ENCODE results near the gene MYH10.

Gene MYH10

GRCh38 chr17:8599351-8600011, 31.0 kb downstream of the MYH10 start:
- Histone ChIP-seq H3K79me2 (ENCODE audit: insufficient read depth, low read length) (no peaks in the 10 kb centered on the region), H3K9ac (ENCODE audit: low read length) (no peak overlapping the region), H3K4me3 (ENCODE audit: low read depth, low read length, poor library complexity, severe bottlenecking) (no peak overlapping the region), H3K27ac (ENCODE audit: low read depth, low read length, poor library complexity, severe bottlenecking) (no peak overlapping the region), H3K4me1 (ENCODE audit: insufficient read depth, low read length, severe bottlenecking) (no peaks in the 10 kb centered on the region), H3K9me2 (ENCODE audit: low read depth, low read length) (no peaks in the 10 kb centered on the region), H3K4me2 (ENCODE audit: low read length) (no peak overlapping the region), H4K20me1 (ENCODE audit: insufficient read depth, low read length) (no peaks in the 10 kb centered on the region), H2AFZ (ENCODE audit: low read length) (no peak overlapping the region), H3K36me3 (ENCODE audit: insufficient read depth, low read length) (peaks cover 4% of the 10 kb centered on the region; the same call in 1 of the 2 replicates), H3K27me3 (ENCODE audit: insufficient read depth, low read length) (no peaks in the 10 kb centered on the region), H3F3A (ENCODE audit: insufficient read depth, low read length) (no peaks in the 10 kb centered on the region), H3K9me3 (ENCODE audit: low read length) (no peaks in the 10 kb centered on the region)
- TF ChIP-seq EZH2 (IDR thresholded peaks at IDR 0.05; ENCODE audit: borderline replicate concordance, low read length) (no peak), CTCF (IDR thresholded peaks at IDR 0.05; ENCODE audit: low read length) (no peak)

DNA sequence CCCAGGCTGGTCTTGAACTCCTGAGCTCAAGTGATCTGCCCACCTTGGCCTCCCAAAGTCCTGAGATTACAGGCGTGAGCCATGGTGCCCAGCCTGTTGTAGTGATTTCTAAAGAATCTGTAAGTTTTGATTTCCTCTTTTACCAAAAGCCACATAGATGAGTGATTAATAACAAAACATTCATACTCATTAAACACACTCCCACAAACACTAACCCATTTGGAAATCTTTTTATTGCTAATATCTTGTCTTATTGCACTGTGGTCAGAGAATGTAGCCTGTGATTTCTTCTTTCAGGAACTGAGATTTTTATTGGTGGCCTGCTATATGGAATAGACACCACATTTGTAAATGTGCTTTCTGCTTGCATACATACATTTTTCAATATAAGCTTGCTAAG, 31.6 kb downstream of the MYH10 start:
- Histone ChIP-seq H3K4me3 (ENCODE audit: low read depth, low read length, poor library complexity, severe bottlenecking) (no peak overlapping the region), H3K4me1 (ENCODE audit: insufficient read depth, low read length, severe bottlenecking) (no peaks in the 10 kb centered on the region), H3K9me2 (ENCODE audit: low read depth, low read length) (no peaks in the 10 kb centered on the region), H3K27me3 (ENCODE audit: insufficient read depth, low read length) (no peaks in the 10 kb centered on the region), H3K9ac (ENCODE audit: low read length) (no peak overlapping the region), H3K9me3 (ENCODE audit: low read length) (no peaks in the 10 kb centered on the region), H4K20me1 (ENCODE audit: insufficient read depth, low read length) (no peaks in the 10 kb centered on the region), H3K79me2 (ENCODE audit: insufficient read depth, low read length) (no peaks in the 10 kb centered on the region), H3F3A (ENCODE audit: insufficient read depth, low read length) (no peaks in the 10 kb centered on the region), H3K4me2 (ENCODE audit: low read length) (no peak overlapping the region), H3K36me3 (ENCODE audit: insufficient read depth, low read length) (peaks cover 4% of the 10 kb centered on the region; the same call in 1 of the 2 replicates), H2AFZ (ENCODE audit: low read length) (no peak overlapping the region), H3K27ac (ENCODE audit: low read depth, low read length, poor library complexity, severe bottlenecking) (no peak overlapping the region)
- TF ChIP-seq CTCF (IDR thresholded peaks at IDR 0.05; ENCODE audit: low read length) (no peak), EZH2 (IDR thresholded peaks at IDR 0.05; ENCODE audit: borderline replicate concordance, low read length) (no peak)

GRCh38 chr17:8593830-8594229, 36.7 kb downstream of the MYH10 start:
- no peaks in the 10 kb centered on the region for H3K9me2 ChIP-seq (ENCODE audit: low read depth, low read length)
- H4K20me1 ChIP-seq (ENCODE audit: insufficient read depth, low read length) = no peaks in the 10 kb centered on the region
- no peak overlapping the region for H3K4me3 ChIP-seq (ENCODE audit: low read depth, low read length, poor library complexity, severe bottlenecking)
- no peaks in the 10 kb centered on the region for H3K4me1 ChIP-seq (ENCODE audit: insufficient read depth, low read length, severe bottlenecking)
- H3K4me2 ChIP-seq (ENCODE audit: low read length) = no peak overlapping the region
- no peak overlapping the region for H2AFZ ChIP-seq (ENCODE audit: low read length)
- H3K27me3 ChIP-seq (ENCODE audit: insufficient read depth, low read length) = no peaks in the 10 kb centered on the region
- no peak overlapping the region for H3K27ac ChIP-seq (ENCODE audit: low read depth, low read length, poor library complexity, severe bottlenecking)
- H3F3A ChIP-seq (ENCODE audit: insufficient read depth, low read length) = no peaks in the 10 kb centered on the region
- no peaks in the 10 kb centered on the region for H3K79me2 ChIP-seq (ENCODE audit: insufficient read depth, low read length)
- TF ChIP-seq EZH2 (IDR thresholded peaks at IDR 0.05; ENCODE audit: borderline replicate concordance, low read length) (no peak), CTCF (IDR thresholded peaks at IDR 0.05; ENCODE audit: low read length) (no peak)
- H3K36me3 ChIP-seq (ENCODE audit: insufficient read depth, low read length) = no peaks in the 10 kb centered on the region; the same call in 1 of the 2 replicates
- no peak overlapping the region for H3K9ac ChIP-seq (ENCODE audit: low read length)
- H3K9me3 ChIP-seq (ENCODE audit: low read length) = no peaks in the 10 kb centered on the region

Measured in OCI-LY1 (cell line).